ENCODE data around the gene GPR50.

GPR50 gene

GRCh38 chrX:151176231-151176750 lies at the start of gene GPR50:
Gene GPR50 (plus strand): TSS chrX:151176584. CDS start chrX:151176722, 138 bp downstream.
- no peak for DNase-seq

- no peak for DNase-seq
Observed at GRCh38 chrX:151132531-151132930, 43.9 kb upstream of the GPR50 start.

GRCh38 chrX:151151665-151152267 lies 24.6 kb upstream of the GPR50 start:
- DNase-seq = peak; percentile 48

GRCh38 chrX:151153086-151153485 lies 23.3 kb upstream of the GPR50 start:
- DNase-seq = no peak

DNA sequence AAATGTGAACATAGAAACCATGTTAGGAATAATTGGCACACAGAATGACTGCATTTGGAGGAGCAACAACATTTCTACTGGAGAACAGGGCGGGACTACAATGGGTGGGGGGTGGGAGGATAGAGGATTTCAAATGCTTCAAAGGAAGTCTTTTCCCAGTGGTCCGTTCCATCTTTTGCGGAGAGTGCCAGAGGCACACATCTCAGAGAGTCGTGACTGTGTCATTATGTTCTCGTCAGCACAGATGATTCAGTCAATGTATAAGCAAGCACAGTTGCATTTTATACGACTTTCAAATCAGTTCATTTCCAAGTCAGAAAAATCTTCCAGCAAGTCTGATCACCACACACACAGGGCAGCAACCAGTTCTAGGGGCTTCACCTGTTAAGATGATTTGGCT lies 22.7 kb upstream of the GPR50 start:
- no peak for DNase-seq

DNA sequence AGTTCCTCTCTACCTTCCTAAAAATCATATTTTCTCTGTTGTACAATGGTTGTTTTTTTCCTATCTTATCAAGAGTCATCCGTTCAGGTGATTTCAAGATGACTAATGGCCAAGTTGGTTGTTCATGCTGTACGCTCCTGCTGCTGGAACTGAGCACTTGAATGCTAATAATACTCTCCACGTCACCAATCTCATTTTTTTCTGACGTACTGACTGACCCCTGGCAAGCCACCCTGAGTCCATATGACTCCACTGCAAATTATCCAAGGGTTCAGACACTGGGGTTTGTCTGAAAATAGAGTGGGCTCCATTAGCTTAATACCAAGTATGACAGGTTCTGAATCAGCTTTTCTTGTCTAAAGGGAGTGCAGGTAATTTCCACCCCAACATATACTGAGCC lies 21.1 kb upstream of the GPR50 start:
- DNase-seq = no peak

DNA sequence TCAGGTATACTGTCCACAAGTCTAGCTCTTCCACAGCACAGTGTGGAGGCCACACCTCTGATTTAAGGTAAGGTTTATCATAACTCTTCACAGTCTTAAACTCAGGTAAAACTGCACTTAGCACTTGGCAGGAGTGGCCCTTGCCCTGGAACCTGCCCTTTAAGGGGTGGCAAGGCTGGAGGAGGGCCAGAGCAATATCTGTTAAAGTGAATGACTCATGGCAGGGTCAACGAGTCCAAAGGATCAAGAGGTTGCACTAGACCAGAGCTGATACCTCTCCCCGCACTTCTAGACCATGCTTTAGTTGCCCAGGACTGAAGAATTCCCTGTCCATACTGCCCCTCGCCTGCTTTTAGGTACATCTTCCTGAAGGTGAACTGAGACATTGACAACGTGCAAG lies 14.7 kb upstream of the GPR50 start:
- DNase-seq = no peak

DNA sequence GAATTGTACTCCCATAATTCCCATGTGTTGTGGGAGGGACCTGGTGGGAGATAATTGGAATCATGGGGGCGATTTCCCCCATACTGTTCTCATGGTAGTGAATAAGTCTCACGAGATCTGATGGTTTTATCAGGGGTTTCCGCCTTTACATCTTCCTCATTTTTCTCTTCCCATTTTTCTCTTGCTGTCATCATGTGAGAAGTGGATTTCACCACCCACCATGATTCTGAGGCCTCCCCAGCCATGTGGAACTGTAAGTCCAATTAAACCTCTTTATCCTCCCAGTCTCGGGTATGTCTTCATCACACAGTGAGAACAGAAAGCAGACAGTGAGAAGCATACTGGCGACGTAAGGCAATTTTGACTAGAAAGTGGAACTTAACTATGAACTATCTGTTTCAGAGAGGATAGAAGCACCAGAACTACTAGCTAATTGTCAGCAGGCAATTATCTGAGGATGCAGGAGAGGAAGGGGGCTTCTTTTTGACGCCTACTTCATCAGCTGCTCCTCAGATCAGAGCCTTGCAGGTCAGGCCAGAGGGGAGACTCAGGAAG lies 8.5 kb upstream of the GPR50 start:
- DNase-seq = no peak

DNA sequence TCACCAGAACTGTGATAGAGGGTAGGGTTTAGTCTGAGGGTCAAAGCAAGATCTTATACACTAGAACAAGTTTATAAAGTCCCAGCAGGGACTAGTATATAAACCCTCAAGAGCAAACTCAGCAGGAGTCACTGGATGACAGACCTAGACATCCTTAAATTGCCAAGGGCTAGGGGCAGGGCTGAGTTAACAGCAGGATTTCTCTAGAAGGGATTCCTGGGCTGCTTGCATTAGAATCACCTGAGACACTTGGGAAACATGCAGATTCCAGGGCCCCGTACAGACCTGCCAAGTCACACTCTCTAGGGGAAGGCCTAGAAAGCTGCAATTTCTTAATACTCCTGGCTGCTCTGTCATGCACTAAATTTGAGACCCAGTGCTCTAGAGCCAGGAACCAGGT lies 6.6 kb upstream of the GPR50 start:
- DNase-seq = no peak

- no peak for DNase-seq
Observed at GRCh38 chrX:151174581-151175282, 1.7 kb upstream of the GPR50 start.

DNA sequence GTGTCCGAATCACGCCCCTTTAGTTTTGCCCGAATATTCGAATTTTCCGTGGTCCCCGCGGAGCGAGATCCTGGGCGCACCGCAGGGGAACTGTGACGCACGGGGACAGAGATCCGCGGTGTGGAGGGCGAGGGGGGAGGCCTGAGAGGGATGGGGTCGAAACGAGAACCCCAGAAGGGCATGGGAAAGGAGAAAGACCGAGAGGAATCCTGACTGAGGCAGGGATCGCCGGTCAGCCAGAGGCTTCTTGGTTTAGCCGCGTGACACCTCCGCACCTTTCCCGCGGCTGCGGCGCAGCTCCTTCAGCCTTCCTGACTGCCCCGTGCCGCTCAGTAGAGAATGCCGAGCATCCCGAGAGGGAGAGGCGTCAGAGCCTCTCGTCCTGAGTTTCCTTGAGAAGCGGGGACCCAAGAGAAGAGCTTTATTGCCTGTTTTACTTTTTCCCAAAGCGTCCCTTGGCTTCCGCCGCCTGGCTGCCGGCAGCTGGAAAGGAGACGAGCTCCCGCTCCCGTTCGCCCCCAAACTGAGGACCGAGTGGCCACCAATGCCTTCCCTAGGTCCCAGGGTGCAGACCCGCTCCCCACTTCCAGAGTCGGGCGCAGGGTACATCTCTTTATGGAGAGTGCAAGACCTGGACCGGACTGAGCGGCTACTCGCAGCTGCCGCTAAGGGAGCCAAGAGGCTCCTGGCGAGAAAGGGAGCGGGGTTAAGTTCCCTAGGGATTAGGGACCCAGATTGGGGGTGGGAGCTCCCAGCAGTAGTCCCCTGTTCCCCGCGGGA lies 911 bp upstream of the GPR50 start:
- no peak for DNase-seq

DNA sequence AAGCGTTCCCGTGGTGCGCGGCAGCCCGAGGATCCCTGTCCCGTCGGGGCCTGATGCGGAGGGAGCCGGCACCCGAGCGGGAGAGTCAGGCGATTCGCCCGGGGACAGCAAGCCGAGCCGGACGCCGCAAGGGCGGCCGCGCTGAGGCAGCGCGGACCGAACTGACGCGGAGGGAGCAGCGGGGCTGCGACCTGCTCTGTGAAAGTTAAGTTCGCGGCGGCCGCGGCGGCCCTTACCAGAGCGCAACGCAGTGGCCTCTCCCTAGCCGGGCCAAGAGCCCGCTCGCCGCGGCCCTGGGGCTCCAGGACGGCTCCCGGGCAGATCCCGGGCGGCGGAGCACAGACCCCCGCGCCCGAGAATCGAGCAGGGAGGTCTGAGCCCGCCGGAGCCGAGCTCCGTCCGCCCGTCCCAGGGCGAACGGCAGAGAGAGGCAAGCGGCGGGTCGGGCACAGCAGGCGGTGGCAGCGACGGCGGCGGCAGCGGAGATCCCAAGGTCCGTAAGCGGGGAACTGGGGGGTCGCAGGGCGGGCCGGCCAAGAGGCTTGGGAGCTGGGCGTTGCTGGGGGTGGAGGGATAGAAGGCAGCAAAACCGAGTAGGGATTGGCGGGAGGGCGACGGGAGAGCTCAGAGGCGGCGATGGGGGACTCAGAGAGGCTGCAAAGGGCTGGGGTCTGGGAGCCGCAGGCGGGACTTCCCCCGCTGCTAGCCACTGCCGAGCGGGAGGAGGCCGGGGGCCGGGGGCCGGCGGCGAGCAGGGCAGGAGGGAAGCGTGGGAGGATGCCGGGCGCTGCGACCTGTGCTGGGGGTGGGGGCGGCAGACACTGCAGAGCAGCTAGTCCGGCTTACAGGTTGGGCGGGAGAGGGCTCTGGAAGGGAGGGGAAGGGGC lies 1.0 kb downstream of the GPR50 start:
- DNase-seq = no peak

DNA sequence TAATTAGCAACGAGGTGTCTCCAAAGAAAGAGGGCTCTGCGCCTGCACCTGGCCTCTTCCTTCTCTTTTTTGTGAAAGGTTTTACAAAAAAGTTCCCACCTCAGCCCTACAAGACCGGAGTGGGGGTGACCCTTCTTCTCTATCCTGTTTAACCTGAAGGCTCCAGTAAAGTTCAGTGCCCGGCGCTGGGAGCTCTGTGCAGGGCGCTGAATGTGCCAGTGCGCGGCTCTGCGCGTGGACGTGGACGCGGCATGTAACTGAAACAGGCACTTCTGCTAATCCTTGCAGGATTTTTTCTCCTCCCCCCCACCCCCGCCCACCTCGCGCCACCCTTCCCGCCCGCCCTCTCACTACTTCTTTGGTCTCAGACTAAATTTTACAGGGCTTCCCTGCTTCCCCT lies 2.4 kb downstream of the GPR50 start:
- no peak for DNase-seq

DNA sequence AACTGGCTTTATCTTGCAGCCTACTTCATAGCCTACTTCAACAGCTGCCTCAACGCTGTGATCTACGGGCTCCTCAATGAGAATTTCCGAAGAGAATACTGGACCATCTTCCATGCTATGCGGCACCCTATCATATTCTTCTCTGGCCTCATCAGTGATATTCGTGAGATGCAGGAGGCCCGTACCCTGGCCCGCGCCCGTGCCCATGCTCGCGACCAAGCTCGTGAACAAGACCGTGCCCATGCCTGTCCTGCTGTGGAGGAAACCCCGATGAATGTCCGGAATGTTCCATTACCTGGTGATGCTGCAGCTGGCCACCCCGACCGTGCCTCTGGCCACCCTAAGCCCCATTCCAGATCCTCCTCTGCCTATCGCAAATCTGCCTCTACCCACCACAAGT lies 4.0 kb downstream of the GPR50 start:
- DNase-seq = no peak

DNA sequence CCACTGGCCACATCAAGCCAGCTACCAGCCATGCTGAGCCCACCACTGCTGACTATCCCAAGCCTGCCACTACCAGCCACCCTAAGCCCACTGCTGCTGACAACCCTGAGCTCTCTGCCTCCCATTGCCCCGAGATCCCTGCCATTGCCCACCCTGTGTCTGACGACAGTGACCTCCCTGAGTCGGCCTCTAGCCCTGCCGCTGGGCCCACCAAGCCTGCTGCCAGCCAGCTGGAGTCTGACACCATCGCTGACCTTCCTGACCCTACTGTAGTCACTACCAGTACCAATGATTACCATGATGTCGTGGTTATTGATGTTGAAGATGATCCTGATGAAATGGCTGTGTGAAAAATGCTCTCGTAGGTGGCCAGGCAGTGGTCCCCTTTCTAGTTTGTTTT lies 4.7 kb downstream of the GPR50 start:
- DNase-seq = no peak

- DNase-seq = no peak
Observed at GRCh38 chrX:151183233-151183753, 6.9 kb downstream of the GPR50 start.

- DNase-seq = no peak
Observed at GRCh38 chrX:151183912-151184565, 7.7 kb downstream of the GPR50 start.

- no peak for DNase-seq
Observed at GRCh38 chrX:151184705-151185104, 8.3 kb downstream of the GPR50 start.

- DNase-seq = no peak
Observed at GRCh38 chrX:151206871-151207270, 30.5 kb downstream of the GPR50 start.

- no peak for DNase-seq
Observed at GRCh38 chrX:151225843-151226242, 49.5 kb downstream of the GPR50 start.

GRCh38 chrX:151226941-151227340 lies 50.6 kb downstream of the GPR50 start:
- no peak for DNase-seq

DNA sequence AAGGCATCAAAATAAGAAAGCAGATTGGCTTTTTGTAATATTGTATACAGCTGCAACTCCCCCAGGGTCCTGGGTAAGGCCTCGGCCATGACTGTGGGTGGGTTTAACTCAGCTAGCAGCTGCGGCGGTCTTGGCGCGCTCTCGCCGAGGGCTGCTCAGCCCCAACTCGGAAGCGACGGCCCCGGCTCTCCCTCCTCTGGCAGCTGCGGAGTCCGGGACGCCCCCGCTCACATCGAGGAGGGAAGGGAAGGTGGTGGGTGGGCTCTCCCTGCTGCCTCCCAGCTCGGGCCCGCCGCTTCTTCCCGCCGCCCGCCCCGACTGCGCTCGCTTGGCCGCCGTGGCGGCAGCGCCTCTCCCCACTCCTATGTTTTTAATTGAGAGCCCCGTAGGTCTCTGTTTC lies 51.2 kb downstream of the GPR50 start:
- DNase-seq = no peak

Data from NCI-H1694 treated with DMSO at 0.1 percent for 48 hours (cell line).